HL-60 (cell line): ENCODE data around the gene ATP2B3.

ENCODE experiments used
- REST ChIP-seq: IDR thresholded peaks from 2 replicates; pipeline ENCODE4 v1.6.1; 2012; ENCODE audit warnings: low read depth; ENCODE audit not compliant: insufficient replicate concordance
- TF ChIP-seq, protein P1 (sequence below): IDR thresholded peaks from one replicate; pipeline ENCODE4 v1.5.1; 2011; ENCODE audit warnings: low read length, control low read depth, inconsistent platforms; ENCODE audit not compliant: insufficient read depth

DNA sequence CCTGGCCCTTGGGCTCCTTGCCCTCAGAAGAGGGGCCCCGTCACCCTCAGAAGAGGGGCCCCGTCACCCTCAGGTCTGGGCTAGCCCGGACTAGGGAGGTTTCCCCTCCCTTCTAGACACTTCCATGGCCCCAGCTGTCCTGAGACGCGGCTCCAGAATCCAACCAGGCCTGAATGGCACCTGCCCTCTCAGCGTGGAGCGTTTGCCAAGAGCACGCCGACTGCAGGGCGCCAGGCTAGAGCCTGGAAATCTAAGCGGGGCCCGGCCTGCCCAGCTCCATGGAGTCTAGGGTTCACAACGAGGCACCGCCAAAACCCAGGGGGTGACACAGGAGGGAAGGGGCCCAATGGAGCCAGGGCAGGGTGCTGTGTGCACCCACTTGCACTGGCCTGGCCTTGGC is 7.8 kb upstream of the ATP2B3 start:
- TF ChIP-seq, protein P1, sequence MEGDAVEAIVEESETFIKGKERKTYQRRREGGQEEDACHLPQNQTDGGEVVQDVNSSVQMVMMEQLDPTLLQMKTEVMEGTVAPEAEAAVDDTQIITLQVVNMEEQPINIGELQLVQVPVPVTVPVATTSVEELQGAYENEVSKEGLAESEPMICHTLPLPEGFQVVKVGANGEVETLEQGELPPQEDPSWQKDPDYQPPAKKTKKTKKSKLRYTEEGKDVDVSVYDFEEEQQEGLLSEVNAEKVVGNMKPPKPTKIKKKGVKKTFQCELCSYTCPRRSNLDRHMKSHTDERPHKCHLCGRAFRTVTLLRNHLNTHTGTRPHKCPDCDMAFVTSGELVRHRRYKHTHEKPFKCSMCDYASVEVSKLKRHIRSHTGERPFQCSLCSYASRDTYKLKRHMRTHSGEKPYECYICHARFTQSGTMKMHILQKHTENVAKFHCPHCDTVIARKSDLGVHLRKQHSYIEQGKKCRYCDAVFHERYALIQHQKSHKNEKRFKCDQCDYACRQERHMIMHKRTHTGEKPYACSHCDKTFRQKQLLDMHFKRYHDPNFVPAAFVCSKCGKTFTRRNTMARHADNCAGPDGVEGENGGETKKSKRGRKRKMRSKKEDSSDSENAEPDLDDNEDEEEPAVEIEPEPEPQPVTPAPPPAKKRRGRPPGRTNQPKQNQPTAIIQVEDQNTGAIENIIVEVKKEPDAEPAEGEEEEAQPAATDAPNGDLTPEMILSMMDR = no peak
- TF ChIP-seq REST = no peak
